ENCODE measurements around the gene TIMM17A. TPM values are rescaled to one million over a fixed set of nuclear protein-coding genes. Genes with fewer than 3 reads are reported as not detected.

TIMM17A gene
- total RNA-seq, 1 experiment from 2014 or later: 56.1 TPM

DNA sequence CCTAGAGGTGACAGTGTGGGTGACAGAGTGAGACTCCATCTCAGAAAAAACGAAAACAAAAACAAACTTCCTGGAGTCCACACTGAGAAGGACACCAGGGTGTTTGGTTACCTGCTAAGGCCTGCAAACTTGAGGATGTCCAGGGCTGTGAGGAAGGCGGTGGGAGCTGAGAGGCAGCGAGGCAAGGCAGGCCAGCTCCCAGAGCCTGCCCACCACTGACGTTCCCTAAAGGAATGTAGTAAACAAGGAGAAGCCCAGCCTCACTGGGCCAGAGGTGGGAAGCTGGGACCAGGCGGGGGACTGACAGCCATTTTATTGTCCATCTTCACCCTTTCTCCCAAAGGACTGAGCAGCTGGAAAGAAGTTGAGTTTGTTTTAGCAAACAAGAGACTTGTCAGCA, 42.5 kb upstream of the TIMM17A start:
- TF ChIP-seq, protein P1, sequence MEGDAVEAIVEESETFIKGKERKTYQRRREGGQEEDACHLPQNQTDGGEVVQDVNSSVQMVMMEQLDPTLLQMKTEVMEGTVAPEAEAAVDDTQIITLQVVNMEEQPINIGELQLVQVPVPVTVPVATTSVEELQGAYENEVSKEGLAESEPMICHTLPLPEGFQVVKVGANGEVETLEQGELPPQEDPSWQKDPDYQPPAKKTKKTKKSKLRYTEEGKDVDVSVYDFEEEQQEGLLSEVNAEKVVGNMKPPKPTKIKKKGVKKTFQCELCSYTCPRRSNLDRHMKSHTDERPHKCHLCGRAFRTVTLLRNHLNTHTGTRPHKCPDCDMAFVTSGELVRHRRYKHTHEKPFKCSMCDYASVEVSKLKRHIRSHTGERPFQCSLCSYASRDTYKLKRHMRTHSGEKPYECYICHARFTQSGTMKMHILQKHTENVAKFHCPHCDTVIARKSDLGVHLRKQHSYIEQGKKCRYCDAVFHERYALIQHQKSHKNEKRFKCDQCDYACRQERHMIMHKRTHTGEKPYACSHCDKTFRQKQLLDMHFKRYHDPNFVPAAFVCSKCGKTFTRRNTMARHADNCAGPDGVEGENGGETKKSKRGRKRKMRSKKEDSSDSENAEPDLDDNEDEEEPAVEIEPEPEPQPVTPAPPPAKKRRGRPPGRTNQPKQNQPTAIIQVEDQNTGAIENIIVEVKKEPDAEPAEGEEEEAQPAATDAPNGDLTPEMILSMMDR (IDR thresholded peaks at IDR 0.05): no peak
- TF ChIP-seq GRHL2 (CRISPR knock-in tag; IDR thresholded peaks at IDR 0.05; ENCODE audit: insufficient replicate concordance, severe bottlenecking): no peak
- TF ChIP-seq, protein P2, sequence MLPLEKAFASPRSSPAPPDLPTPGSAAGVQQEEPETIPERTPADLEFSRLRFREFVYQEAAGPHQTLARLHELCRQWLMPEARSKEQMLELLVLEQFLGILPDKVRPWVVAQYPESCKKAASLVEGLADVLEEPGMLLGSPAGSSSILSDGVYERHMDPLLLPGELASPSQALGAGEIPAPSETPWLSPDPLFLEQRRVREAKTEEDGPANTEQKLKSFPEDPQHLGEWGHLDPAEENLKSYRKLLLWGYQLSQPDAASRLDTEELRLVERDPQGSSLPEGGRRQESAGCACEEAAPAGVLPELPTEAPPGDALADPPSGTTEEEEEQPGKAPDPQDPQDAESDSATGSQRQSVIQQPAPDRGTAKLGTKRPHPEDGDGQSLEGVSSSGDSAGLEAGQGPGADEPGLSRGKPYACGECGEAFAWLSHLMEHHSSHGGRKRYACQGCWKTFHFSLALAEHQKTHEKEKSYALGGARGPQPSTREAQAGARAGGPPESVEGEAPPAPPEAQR (CRISPR knock-in tag; IDR thresholded peaks at IDR 0.05): no peak
- no peak for TF ChIP-seq ZNF263 (CRISPR knock-in tag; IDR thresholded peaks at IDR 0.05; ENCODE audit: low read depth)
- TF ChIP-seq NFATC4 (CRISPR knock-in tag; IDR thresholded peaks at IDR 0.05): no peak
- no peak for TF ChIP-seq NR1H2 (CRISPR knock-in tag; IDR thresholded peaks at IDR 0.05)
- TF ChIP-seq OVOL2 (CRISPR knock-in tag; IDR thresholded peaks at IDR 0.05; ENCODE audit: borderline replicate concordance): no peak
- no peak for TF ChIP-seq ZNF232 (CRISPR knock-in tag; IDR thresholded peaks at IDR 0.05)
- TF ChIP-seq, protein P3, sequence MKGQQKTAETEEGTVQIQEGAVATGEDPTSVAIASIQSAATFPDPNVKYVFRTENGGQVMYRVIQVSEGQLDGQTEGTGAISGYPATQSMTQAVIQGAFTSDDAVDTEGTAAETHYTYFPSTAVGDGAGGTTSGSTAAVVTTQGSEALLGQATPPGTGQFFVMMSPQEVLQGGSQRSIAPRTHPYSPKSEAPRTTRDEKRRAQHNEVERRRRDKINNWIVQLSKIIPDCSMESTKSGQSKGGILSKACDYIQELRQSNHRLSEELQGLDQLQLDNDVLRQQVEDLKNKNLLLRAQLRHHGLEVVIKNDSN (CRISPR knock-in tag; IDR thresholded peaks at IDR 0.05): no peak
- TF ChIP-seq SMAD4 (CRISPR knock-in tag; IDR thresholded peaks at IDR 0.05): no peak
- TF ChIP-seq TEAD4 (CRISPR knock-in tag; IDR thresholded peaks at IDR 0.05): no peak
- no peak for TF ChIP-seq ZNF138 (CRISPR knock-in tag; conservative IDR thresholded peaks at IDR 0.05)
- TF ChIP-seq, protein P4, sequence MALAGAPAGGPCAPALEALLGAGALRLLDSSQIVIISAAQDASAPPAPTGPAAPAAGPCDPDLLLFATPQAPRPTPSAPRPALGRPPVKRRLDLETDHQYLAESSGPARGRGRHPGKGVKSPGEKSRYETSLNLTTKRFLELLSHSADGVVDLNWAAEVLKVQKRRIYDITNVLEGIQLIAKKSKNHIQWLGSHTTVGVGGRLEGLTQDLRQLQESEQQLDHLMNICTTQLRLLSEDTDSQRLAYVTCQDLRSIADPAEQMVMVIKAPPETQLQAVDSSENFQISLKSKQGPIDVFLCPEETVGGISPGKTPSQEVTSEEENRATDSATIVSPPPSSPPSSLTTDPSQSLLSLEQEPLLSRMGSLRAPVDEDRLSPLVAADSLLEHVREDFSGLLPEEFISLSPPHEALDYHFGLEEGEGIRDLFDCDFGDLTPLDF (CRISPR knock-in tag; IDR thresholded peaks at IDR 0.05): no peak
- TF ChIP-seq, protein P5, sequence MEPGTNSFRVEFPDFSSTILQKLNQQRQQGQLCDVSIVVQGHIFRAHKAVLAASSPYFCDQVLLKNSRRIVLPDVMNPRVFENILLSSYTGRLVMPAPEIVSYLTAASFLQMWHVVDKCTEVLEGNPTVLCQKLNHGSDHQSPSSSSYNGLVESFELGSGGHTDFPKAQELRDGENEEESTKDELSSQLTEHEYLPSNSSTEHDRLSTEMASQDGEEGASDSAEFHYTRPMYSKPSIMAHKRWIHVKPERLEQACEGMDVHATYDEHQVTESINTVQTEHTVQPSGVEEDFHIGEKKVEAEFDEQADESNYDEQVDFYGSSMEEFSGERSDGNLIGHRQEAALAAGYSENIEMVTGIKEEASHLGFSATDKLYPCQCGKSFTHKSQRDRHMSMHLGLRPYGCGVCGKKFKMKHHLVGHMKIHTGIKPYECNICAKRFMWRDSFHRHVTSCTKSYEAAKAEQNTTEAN (CRISPR knock-in tag; IDR thresholded peaks at IDR 0.05): no peak
- no peak for TF ChIP-seq SP1 (CRISPR knock-in tag; conservative IDR thresholded peaks at IDR 0.05)
- TF ChIP-seq ATF1 (CRISPR knock-in tag; IDR thresholded peaks at IDR 0.05): no peak
- no peaks in the 10 kb centered on the region for H3K9me3 Mint-ChIP-seq
- H3K27me3 Mint-ChIP-seq (ENCODE audit: low read depth): no peaks in the 10 kb centered on the region
- H3K4me3 Mint-ChIP-seq: no peak overlapping the region
- no peak for DNase-seq (ENCODE audit: low spot score)
- H3K4me1 Mint-ChIP-seq: peaks cover 12% of the 10 kb centered on the region
- CTCF ChIA-PET: interaction anchor here (1.2 to 2.1 kb wide), 2 partner anchors 17 to 122 kb away, joined by 3 to 17 read pairs; no protein-coding TSS in a partner anchor
- no peak for ATAC-seq
- POLR2A ChIA-PET: no interaction called here
- no peaks in the 10 kb centered on the region for H3K36me3 Mint-ChIP-seq
- H3K27ac Mint-ChIP-seq: no peak overlapping the region

DNA sequence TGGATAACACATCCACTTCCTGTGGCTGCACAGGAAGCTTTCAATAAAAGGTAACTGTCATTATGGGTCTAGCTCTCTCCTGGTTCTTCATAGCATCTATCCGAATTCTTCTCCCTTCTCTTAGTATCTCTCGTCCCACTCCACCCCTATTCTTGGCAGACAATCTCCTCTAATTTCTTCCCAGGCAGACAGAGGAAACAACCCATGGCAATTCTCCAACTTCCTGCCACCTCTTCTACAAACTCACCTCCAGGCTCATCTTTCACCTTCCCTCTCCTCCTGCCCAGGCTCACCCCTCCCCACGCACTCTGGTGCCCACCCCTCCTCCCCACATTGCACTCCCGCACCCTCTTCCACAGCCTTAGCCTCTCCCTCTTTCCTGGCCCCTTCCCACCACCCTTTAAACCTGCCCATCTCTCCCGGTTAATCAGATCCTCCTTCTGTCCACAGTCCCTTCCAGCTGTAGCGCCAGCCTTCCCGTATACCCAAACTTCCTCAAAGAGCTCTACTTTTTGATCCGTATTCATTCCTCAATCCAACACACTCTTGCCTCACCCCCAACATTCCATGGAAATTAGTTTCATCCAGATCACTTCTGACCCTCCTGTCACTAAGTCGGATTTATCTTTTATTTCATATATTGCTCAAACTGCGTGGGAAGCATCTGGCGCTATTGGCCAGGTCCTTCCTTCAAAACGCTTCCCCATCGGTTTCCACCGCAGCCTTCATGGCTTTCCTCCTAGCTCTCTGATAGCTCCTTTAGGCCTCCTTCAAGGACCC, 40.7 kb upstream of the TIMM17A start:
- H3K36me3 Mint-ChIP-seq: no peaks in the 10 kb centered on the region
- no peak overlapping the region for H3K4me3 Mint-ChIP-seq
- ATAC-seq: no peak
- no peaks in the 10 kb centered on the region for H3K9me3 Mint-ChIP-seq
- CTCF ChIA-PET: interaction anchor here (1.2 kb wide), 2 partner anchors 19 to 30 kb away, joined by 3 to 6 read pairs; no protein-coding TSS in a partner anchor
- no peak overlapping the region for H3K27ac Mint-ChIP-seq
- no peaks in the 10 kb centered on the region for H3K27me3 Mint-ChIP-seq (ENCODE audit: low read depth)
- DNase-seq (ENCODE audit: low spot score): no peak
- H3K4me1 Mint-ChIP-seq: peaks cover 14% of the 10 kb centered on the region
- POLR2A ChIA-PET: no interaction called here
- TF ChIP-seq, protein P6, sequence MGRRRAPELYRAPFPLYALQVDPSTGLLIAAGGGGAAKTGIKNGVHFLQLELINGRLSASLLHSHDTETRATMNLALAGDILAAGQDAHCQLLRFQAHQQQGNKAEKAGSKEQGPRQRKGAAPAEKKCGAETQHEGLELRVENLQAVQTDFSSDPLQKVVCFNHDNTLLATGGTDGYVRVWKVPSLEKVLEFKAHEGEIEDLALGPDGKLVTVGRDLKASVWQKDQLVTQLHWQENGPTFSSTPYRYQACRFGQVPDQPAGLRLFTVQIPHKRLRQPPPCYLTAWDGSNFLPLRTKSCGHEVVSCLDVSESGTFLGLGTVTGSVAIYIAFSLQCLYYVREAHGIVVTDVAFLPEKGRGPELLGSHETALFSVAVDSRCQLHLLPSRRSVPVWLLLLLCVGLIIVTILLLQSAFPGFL (CRISPR knock-in tag; IDR thresholded peaks at IDR 0.05; ENCODE audit: borderline replicate concordance): no peak
- no peak for TF ChIP-seq GRHL2 (CRISPR knock-in tag; IDR thresholded peaks at IDR 0.05; ENCODE audit: insufficient replicate concordance, severe bottlenecking)
- TF ChIP-seq, protein P7, sequence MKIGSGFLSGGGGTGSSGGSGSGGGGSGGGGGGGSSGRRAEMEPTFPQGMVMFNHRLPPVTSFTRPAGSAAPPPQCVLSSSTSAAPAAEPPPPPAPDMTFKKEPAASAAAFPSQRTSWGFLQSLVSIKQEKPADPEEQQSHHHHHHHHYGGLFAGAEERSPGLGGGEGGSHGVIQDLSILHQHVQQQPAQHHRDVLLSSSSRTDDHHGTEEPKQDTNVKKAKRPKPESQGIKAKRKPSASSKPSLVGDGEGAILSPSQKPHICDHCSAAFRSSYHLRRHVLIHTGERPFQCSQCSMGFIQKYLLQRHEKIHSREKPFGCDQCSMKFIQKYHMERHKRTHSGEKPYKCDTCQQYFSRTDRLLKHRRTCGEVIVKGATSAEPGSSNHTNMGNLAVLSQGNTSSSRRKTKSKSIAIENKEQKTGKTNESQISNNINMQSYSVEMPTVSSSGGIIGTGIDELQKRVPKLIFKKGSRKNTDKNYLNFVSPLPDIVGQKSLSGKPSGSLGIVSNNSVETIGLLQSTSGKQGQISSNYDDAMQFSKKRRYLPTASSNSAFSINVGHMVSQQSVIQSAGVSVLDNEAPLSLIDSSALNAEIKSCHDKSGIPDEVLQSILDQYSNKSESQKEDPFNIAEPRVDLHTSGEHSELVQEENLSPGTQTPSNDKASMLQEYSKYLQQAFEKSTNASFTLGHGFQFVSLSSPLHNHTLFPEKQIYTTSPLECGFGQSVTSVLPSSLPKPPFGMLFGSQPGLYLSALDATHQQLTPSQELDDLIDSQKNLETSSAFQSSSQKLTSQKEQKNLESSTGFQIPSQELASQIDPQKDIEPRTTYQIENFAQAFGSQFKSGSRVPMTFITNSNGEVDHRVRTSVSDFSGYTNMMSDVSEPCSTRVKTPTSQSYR (CRISPR knock-in tag; IDR thresholded peaks at IDR 0.05): no peak
- no peak for TF ChIP-seq GTF2I (CRISPR knock-in tag; conservative IDR thresholded peaks at IDR 0.05)
- no peak for TF ChIP-seq NFYB (CRISPR knock-in tag; conservative IDR thresholded peaks at IDR 0.05; ENCODE audit: low read depth)
- TF ChIP-seq ETV6 (CRISPR knock-in tag; IDR thresholded peaks at IDR 0.05): no peak
- no peak for TF ChIP-seq NFATC4 (CRISPR knock-in tag; IDR thresholded peaks at IDR 0.05)
- TF ChIP-seq TP53 (CRISPR knock-in tag; IDR thresholded peaks at IDR 0.05): no peak
